Hematopoietic multipotent progenitor cell treated with erythropoietin and hydrocortisone succinate and interleukin-3 and kit ligand, for 8 days (in vitro differentiated cells): Measurements from ENCODE around the gene CRPPA.

Source experiments
- DNase-seq: peaks from one replicate; pipeline ENCODE4 v3.0.0-alpha.2; 2015

CRPPA gene

GRCh38 chr7:16422917-16423316, 1.6 kb upstream of the CRPPA start:
- DNase-seq, result peak; percentile 32

GRCh38 chr7:16422103-16422435, 731 bp upstream of the CRPPA start:
- DNase-seq, result no peak

GRCh38 chr7:16420649-16421332, 547 bp downstream of the CRPPA start:
- DNase-seq, result peak; percentile 97

GRCh38 chr7:16420329-16420648, 1.0 kb downstream of the CRPPA start:
- no peak for DNase-seq

DNA sequence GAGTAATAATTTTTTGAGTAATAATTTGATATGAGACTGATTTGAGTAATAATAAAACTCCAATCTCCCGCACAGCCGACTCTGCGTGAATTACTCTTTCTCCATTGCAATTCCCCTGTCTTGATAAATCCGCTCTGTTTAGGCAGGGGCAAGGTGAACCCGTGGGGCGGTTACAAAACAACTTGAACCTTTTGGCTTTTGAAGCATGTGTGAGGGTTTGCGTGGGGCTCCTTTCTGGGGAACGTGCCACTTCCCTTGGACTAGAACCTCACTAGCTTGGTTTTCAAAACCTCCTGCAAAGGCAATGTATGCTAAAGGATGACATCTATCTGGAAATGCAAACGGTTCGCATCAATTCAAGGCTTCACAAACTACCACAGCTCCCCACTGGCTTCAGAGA, 1.5 kb downstream of the CRPPA start:
- DNase-seq, result no peak

GRCh38 chr7:16419126-16419525, 2.2 kb downstream of the CRPPA start:
- DNase-seq, result no peak

- DNase-seq, result peak; percentile 44
Measured at GRCh38 chr7:16417906-16418305, 3.4 kb downstream of the CRPPA start.

- peak; percentile 29 for DNase-seq
Measured at GRCh38 chr7:16416289-16417282, 4.8 kb downstream of the CRPPA start.

GRCh38 chr7:16412274-16413254, 8.8 kb downstream of the CRPPA start:
- DNase-seq, result no peak

DNA sequence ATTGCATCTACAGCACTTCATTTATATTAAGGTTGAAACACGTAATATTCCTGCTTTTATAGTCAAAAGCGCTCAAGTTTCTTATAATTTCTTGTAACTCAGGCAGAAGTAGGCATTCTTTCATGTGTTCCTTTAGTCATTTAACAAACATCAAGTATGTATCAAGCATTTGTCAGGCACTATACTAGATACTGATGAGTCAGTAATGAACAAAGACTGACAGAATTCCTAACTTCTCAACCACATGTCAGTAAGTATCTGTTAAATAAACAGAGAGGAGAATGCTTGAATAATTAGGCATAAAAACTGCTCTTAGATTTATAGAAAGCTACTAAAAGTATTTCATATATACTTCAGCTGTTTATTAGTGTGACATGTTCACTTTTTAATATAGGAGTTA, 9.9 kb downstream of the CRPPA start:
- no peak for DNase-seq

GRCh38 chr7:16409777-16410176, 11.6 kb downstream of the CRPPA start:
- no peak for DNase-seq

DNA sequence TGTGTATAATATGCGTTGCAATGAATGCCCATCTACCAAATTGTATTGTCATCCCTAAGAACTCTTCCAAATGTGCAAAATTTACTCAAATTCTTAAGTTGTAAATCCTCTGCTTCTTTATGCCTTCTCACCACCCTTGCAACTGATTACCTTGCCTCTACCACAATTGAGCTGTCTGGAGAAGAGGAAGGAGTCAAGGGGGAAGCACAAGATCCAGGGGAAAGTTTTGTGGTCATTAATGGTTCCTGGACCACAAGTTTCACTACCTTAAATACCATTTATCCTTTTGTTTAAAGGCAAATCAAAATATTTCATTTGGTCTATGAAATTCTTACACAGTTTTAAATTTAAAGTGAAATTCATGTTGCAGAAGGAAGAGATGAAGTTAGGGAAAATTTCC, 16.7 kb downstream of the CRPPA start:
- no peak for DNase-seq

DNA sequence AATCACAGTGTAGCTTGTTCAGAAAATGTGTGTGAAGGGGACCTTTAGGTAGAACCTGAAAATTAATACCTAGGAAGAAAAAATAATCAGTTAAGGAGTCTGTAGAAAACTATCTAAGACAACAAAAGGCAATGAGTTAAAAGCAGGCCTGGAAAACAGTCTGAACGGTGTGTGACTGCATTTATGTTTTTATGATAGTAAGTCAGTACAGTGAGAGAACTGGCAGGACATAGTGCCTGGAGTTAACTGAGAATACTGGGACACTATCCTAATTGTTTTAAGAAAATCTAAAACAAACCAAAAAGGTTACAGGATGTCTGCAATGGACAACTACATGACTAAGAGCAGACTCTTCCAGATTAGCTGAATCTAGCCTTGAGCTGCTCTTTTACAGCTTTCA, 17.9 kb downstream of the CRPPA start:
- no peak for DNase-seq

DNA sequence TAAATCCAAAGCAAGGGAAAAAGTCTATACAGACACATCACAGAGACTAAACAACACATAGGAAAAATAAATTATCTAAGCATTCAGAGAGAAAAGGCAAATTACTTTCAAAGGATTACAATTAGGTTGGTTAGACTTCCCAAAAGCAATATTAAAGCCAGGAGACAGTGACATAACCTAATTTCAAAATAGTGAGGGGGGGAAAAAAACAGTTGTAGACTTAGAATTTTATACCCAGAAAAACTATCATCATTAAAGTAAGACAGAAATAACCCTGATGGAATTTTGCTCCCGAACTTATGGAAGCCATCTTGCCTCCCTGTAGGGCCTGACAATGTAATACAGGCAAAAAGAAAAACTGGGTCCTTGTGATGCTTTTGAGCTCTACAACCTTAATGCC, 18.4 kb downstream of the CRPPA start:
- DNase-seq, result no peak

DNA sequence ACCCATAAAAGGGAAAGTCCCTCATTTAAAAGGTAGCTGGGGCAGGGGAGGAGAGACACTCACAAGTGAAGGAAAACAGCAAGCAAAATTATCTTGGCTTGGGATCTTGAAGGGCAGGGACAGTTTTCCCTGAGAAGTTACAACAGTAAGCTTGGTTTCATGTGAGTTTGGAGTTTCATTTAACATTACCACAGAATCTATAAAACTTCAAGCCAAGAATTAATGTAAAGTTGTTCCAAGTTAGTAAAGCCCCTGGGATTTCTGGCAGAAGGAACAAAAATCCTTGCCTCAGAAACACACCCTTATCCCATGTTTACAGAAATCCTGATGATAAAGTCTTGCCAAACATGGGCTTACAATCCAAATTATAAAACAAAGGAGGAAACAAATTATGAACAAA, 19.2 kb downstream of the CRPPA start:
- DNase-seq, result no peak

DNA sequence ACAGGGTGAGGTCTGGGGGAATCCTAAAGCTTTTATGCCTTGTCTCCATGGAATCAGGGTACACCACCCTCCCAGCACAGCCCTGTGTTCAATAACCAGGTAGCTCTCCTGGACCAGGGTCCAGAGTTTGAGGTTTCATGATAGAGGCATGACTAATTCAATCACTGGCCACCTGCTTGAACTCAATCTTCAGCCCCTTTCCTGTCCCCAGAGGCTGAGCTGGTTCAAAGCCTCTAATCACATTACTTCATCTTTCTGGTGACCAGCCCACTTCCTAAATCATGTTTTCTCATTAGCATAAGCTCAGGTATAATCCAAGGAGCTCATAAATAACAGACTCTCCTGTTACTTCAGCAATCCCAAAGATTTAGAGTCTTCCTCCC, 20.5 kb downstream of the CRPPA start:
- no peak for DNase-seq

DNA sequence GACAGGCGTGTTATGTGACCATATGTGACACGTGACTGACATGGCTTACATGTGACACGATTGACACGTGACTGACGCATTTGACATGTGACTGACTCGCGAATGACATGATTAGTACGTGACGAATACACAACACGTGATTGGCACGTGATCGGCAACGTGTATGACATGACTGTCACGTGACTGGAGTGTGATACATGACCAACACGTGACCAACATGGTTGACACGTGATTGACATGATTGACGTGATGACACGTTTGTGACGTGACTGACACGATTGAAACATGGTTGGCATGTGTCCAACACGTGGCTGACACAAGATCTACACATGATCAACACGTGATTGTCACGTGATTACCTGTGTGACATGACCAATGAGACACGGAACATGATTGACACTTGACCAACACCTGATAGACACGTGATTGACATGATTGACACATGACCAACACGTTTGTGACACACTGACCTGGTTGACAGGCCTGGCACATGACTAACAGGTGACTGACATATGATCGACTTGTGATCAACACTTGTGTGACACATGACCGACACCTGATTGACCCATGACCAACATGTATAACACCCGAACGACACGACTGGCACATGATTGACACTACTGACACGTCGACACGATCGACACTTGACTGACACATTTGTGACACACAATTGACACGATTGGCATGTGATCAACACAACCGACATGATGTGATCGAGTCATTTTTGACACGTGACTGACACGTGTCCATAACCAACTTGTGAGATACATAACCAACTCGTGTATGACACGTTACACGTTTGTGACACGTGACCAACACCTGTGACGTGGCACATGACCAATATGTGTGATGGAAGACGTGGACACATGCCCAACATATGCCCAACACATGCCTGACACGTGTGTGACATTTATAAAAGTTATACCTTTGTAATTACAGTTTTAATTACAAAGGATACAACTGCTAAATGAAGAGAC, 21.1 kb downstream of the CRPPA start:
- no peak for DNase-seq

DNA sequence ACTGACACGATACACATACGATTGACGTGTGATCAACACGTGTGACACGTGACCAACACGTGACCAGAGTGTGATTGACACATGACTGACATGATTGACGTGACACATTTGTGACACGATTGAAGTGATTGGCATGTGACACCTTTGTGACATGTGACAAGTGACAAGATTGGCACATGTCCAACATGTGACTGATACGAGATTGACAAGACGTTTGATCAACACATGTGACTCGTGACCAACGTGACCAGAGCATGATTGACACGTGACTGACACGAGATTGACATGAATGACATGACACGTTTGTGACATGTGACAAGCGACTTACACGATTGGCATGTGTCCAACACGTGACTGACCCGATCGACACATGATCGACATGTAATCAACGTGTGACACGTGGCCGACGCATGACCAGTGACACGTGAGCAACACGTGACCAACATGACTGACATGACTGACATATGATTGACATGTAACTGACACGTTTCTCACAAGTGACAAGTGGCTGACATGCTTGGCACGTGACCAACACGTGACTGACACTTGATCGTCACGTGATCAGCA, 22.0 kb downstream of the CRPPA start:
- no peak for DNase-seq

DNA sequence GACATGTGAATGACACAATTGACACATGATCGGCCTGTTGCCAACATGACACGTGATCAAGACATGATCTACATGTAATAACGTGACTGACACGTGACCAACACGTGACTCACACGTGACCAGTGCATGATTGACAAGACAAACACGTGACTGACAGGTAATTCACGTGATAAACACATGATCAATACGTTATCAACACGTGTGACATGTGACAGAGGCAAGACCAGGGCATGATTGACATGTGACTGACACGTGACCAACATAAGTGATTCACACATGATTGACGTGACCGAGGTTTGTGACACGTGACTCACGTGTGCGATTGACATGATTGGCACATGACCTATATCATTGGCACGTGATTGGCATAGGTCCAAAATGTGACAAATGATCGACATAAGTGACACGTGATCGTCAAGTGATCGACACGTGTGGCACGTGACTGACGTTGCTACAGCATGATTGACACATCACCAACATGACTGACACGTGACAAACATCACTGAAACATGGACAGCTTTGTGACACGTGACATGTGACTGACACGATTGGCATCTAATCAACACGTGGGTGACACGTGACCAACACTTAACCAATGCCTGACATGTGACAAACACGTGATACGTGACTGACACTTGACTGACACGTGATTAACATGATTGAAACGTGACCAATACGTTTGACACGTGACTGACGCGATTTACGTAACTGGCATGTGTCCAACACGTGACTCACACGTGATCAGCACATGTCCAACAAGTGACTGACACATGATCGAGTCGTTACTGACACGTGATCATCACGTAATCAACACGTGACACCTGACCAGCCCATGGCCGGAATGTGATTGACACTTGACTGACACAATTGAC, 23.0 kb downstream of the CRPPA start:
- no peak for DNase-seq

GRCh38 chr7:16397501-16398145, 23.7 kb downstream of the CRPPA start:
- DNase-seq, result no peak
